HFF-Myc (cell line): Measurements from ENCODE around the gene NEMP1.
"Not testable (repeated sequence)": the region's sequence is repeated elsewhere in the genome, so short reads cannot be mapped to it uniquely, and the experiment has no call there.

Experiments
- DNase-seq: peaks from one replicate; pipeline ENCODE4 v3.0.0-alpha.2; 2011; ENCODE audit warnings: low read depth; ENCODE audit errors: extremely low read depth
- H3K4me3 ChIP-seq: replicated peaks from 2 replicates; pipeline ENCODE4 v1.5.1; 2011; ENCODE audit warnings: low read depth, mild to moderate bottlenecking, control low read depth, low read length
- CTCF ChIP-seq: IDR thresholded peaks from 2 replicates; pipeline ENCODE4 v1.5.1; 2012; ENCODE audit warnings: mild to moderate bottlenecking, low read depth, low read length, control low read depth; ENCODE audit errors: missing control alignments

NEMP1 gene

GRCh38 chr12:57063991-57064685 lies 14.5 kb downstream of the NEMP1 start:
- no peak for DNase-seq
- no peak for TF ChIP-seq CTCF
- H3K4me3 ChIP-seq, result no peak overlapping the region

DNA sequence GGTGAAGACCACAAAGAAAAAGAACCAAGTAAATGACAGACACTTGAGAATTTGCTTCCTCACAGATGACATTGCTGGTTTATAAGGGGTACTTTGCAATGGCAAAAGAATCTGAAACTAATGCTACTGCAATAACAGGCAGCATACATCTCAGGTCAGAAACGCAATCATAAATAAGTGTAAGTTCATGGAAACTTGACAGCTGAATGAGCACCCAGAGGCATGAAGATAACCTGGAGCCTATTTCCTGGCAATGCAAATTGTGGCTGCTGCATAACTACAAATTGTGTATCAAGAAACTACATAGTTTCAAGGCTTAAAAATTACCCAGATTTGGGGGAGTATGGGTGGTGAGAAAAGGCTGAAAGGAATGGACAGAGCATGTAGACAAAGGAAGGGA lies 20.1 kb downstream of the NEMP1 start:
- H3K4me3 ChIP-seq, result no peak overlapping the region
- TF ChIP-seq CTCF, result no peak
- no peak for DNase-seq

DNA sequence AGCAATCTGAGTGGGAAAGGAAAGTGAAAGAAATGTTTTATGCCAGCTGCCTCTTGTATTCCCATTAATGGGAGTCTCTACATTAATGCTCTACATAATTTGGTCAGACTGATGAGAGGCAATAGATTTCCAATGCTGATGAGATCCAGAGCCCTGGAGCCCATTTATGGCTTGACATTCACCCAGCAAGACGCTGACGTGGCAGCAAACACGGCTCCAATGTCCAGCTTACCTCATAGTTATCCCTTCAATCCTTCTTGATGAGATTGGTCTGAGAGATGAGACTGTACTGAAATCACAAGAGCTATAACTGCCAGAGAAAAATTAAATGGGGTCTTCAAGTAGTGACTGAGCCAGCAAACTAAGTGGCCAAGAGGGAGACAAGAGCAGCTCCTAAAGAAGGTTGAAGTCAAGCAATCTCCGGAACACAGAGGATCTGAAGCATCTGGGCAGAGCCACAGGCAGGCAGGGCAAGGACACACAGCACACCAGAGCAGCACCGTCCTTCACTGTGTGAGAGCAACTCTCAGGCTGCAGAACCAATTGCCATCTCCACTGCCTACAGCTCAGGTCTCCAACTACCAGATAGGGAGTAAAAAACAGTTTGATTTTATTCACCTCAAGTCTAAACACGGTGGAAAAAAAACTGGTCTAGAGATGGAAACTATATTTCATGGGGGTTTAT lies 21.4 kb downstream of the NEMP1 start:
- no peak for TF ChIP-seq CTCF
- no peak for DNase-seq
- no peak overlapping the region for H3K4me3 ChIP-seq

DNA sequence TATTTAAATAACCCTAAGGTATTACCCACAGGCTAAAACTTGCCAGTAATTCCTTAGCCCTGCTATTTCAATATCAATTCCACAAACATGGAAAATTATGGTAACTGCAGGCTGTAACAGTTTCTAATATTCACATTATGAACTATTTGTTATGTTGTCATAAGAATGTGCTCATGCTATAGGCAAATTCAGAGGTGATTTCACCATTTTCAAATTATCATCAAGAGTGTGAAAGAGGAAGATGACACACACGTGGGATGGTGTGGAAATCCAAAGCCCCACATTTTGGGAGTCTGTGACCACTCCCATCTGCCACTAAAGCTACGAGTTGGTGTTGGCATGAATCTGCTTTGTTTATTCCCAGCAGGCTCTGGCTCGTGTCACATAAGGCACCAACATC lies 22.8 kb downstream of the NEMP1 start:
- TF ChIP-seq CTCF, result no peak
- no peak overlapping the region for H3K4me3 ChIP-seq
- no peak for DNase-seq

GRCh38 chr12:57053901-57054300 lies 24.7 kb downstream of the NEMP1 start:
- not testable (repeated sequence) for H3K4me3 ChIP-seq, DNase-seq

GRCh38 chr12:57053146-57053545 lies 25.4 kb downstream of the NEMP1 start:
- not testable (repeated sequence) for H3K4me3 ChIP-seq, DNase-seq

- no peak for DNase-seq
- TF ChIP-seq CTCF, result no peak
- no peak overlapping the region for H3K4me3 ChIP-seq
Observed at GRCh38 chr12:57051011-57051410, 27.6 kb downstream of the NEMP1 start.

- DNase-seq, result no peak
- no peak within 1 kb of the TSS for H3K4me3 ChIP-seq
- no peak for TF ChIP-seq CTCF
Observed at GRCh38 chr12:57049890-57050289, 28.7 kb downstream of the NEMP1 start, which contains the start of gene MYO1A. TSS of gene MYO1A (minus strand) at chr12:57050129. CDS start at chr12:57048323, 1,806 bp downstream.
